ENCODE results near the gene CAMK4.

Gene CAMK4

DNA sequence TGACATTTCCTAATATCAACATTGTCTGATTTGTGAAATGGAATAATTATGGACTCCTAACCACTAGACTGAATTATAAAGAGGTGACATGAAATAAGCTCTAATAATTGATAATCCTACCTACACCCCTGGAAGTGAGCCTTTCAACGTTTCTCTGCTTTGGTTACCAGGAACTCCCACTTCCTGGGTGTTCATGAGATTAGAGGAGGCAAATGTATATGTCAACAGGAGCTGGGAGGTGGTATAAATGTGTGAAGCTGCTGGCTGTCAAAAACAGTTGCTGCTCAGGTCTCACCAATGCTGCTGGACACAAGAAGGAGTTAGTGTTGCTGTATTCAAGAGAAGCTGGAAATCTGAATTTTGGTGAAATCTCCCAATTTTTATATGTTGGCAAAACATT is 96.8 kb downstream of the CAMK4 start:
- H3K4me3 ChIP-seq (ENCODE audit: low read depth, low read length): no peak overlapping the region
- H3K4me1 ChIP-seq: no peaks in the 10 kb centered on the region
- no peak overlapping the region for H3K27ac ChIP-seq
- no peak overlapping the region for H2AFZ ChIP-seq
- no peaks in the 10 kb centered on the region for H3K36me3 ChIP-seq (ENCODE audit: control insufficient read depth, insufficient read depth, low read length)
- TF ChIP-seq, protein P1, sequence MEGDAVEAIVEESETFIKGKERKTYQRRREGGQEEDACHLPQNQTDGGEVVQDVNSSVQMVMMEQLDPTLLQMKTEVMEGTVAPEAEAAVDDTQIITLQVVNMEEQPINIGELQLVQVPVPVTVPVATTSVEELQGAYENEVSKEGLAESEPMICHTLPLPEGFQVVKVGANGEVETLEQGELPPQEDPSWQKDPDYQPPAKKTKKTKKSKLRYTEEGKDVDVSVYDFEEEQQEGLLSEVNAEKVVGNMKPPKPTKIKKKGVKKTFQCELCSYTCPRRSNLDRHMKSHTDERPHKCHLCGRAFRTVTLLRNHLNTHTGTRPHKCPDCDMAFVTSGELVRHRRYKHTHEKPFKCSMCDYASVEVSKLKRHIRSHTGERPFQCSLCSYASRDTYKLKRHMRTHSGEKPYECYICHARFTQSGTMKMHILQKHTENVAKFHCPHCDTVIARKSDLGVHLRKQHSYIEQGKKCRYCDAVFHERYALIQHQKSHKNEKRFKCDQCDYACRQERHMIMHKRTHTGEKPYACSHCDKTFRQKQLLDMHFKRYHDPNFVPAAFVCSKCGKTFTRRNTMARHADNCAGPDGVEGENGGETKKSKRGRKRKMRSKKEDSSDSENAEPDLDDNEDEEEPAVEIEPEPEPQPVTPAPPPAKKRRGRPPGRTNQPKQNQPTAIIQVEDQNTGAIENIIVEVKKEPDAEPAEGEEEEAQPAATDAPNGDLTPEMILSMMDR (IDR thresholded peaks at IDR 0.05): no peak
- no peaks in the 10 kb centered on the region for H3K79me2 ChIP-seq
- no peaks in the 10 kb centered on the region for H3K9me3 ChIP-seq (ENCODE audit: control insufficient read depth, low read length)
- H3K9ac ChIP-seq: no peak overlapping the region
- no peaks in the 10 kb centered on the region for H3K27me3 ChIP-seq (ENCODE audit: control insufficient read depth, insufficient read depth, low read length)
- H3K4me2 ChIP-seq (ENCODE audit: low read length): no peak overlapping the region

DNA sequence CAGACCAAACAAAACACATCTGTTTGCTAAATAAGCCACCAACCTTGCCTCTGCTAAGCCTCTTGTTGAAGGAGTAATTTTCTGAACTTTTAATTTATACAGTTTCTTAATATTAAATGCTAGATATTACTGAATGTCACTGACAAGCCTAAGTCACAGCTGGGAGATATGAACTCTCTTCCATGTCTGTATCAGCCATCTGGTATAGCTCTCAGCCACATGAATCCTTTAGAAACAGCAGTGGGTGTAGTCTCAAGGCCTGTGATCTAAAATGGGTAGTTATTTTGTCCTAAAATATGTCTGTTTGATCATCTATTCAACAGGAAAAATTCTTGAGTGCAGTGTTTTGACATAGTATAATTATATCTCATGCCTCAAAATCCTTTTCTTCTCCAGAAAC is 97.2 kb downstream of the CAMK4 start:
- no peaks in the 10 kb centered on the region for H3K4me1 ChIP-seq
- H3K79me2 ChIP-seq: no peaks in the 10 kb centered on the region
- no peak overlapping the region for H3K9ac ChIP-seq
- H3K4me2 ChIP-seq (ENCODE audit: low read length): no peak overlapping the region
- no peak overlapping the region for H3K4me3 ChIP-seq (ENCODE audit: low read depth, low read length)
- H3K27me3 ChIP-seq (ENCODE audit: control insufficient read depth, insufficient read depth, low read length): no peaks in the 10 kb centered on the region
- H3K27ac ChIP-seq: no peak overlapping the region
- H2AFZ ChIP-seq: no peak overlapping the region
- no peaks in the 10 kb centered on the region for H3K36me3 ChIP-seq (ENCODE audit: control insufficient read depth, insufficient read depth, low read length)
- H3K9me3 ChIP-seq (ENCODE audit: control insufficient read depth, low read length): no peaks in the 10 kb centered on the region
- TF ChIP-seq, protein P1 (IDR thresholded peaks at IDR 0.05): no peak

- Histone ChIP-seq H3K4me1 (no peaks in the 10 kb centered on the region), H3K27ac (no peak overlapping the region), H3K9me3 (ENCODE audit: control insufficient read depth, low read length) (no peaks in the 10 kb centered on the region), H3K4me3 (ENCODE audit: low read depth, low read length) (no peak overlapping the region), H3K4me2 (ENCODE audit: low read length) (no peak overlapping the region), H3K79me2 (no peaks in the 10 kb centered on the region), H3K9ac (no peak overlapping the region), H3K27me3 (ENCODE audit: control insufficient read depth, insufficient read depth, low read length) (no peaks in the 10 kb centered on the region), H2AFZ (no peak overlapping the region), H3K36me3 (ENCODE audit: control insufficient read depth, insufficient read depth, low read length) (no peaks in the 10 kb centered on the region)
- TF ChIP-seq, protein P1 (IDR thresholded peaks at IDR 0.05): no peak
Measured at GRCh38 chr5:111326551-111326950, 102.4 kb downstream of the CAMK4 start.

- TF ChIP-seq, protein P1 (IDR thresholded peaks at IDR 0.05): no peak
- Histone ChIP-seq H3K4me2 (ENCODE audit: low read length) (no peak overlapping the region), H3K4me3 (ENCODE audit: low read depth, low read length) (no peak overlapping the region), H2AFZ (no peak overlapping the region), H3K9me3 (ENCODE audit: control insufficient read depth, low read length) (no peaks in the 10 kb centered on the region), H3K9ac (no peak overlapping the region), H3K36me3 (ENCODE audit: control insufficient read depth, insufficient read depth, low read length) (no peaks in the 10 kb centered on the region), H3K27me3 (ENCODE audit: control insufficient read depth, insufficient read depth, low read length) (no peaks in the 10 kb centered on the region), H3K27ac (no peak overlapping the region), H3K4me1 (no peaks in the 10 kb centered on the region), H3K79me2 (no peaks in the 10 kb centered on the region)
Measured at GRCh38 chr5:111337133-111337532, 112.9 kb downstream of the CAMK4 start.

DNA sequence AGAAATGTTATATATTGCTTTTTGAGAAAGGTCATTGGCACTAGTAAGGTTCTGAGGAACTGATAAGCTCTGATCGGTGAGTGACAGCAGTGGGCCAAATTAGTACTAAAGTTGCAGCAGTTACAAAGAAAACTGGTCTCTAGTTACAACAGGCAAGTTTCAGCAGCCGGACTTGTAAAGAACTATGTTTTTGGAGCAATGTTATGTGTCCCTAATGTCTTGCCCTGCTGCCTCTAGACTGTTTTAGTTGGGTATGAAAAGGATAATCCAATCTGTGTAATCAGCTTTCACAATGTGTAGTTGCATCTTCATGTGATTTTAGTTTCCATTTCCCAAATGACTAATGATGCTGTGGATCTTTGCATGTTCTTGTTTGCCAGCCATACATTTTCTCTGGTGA is 113.5 kb downstream of the CAMK4 start:
- Histone ChIP-seq H3K9me3 (ENCODE audit: control insufficient read depth, low read length) (no peaks in the 10 kb centered on the region), H3K9ac (no peak overlapping the region), H2AFZ (no peak overlapping the region), H3K4me1 (no peaks in the 10 kb centered on the region), H3K27ac (no peak overlapping the region), H3K4me3 (ENCODE audit: low read depth, low read length) (no peak overlapping the region), H3K79me2 (no peaks in the 10 kb centered on the region), H3K36me3 (ENCODE audit: control insufficient read depth, insufficient read depth, low read length) (no peaks in the 10 kb centered on the region), H3K4me2 (ENCODE audit: low read length) (no peak overlapping the region), H3K27me3 (ENCODE audit: control insufficient read depth, insufficient read depth, low read length) (no peaks in the 10 kb centered on the region)
- TF ChIP-seq, protein P1 (IDR thresholded peaks at IDR 0.05): no peak
